ENCODE data around the gene TRERF1.

TRERF1 gene

DNA sequence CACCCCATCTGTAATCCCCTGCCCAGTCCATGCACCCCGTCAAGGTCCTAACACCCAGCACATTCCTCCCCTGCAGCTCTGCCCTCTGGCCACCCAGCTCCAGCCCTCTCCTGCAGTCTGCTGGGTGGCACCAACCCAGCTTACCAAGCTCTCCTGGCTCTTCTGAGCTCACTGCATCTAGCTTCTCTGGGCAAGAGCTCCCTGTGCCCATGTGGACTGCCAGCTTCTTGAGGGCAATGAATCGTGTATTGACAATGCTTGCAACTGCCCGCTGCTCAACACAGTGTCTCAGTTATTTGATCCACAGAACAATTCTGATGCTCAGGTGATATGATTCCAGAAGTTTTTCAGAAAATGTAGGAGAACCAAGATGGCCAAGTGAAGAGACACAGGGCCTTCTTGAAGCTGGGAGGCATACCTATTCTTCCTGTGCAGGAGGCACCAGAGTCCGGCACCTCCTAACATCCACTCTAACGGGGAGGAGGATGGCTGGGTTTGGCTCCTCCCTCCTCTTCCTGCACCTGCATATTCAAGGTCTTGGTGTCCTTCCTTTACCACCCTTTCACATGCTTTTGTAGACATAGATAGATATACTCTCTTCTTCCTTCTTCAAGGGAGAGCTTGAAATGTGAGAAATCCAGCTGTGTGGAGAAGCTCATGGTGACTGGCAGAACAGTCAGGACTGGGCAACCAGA is 85.6 kb downstream of the TRERF1 start:
- no peak for TF ChIP-seq GATA3 (IDR thresholded peaks at IDR 0.05; ENCODE audit: low read depth, low read length)
- TF ChIP-seq GATA2 (IDR thresholded peaks at IDR 0.05; ENCODE audit: low read depth, low read length): no peak

- TF ChIP-seq GATA3 (IDR thresholded peaks at IDR 0.05; ENCODE audit: low read depth, low read length) (no peak), GATA2 (IDR thresholded peaks at IDR 0.05; ENCODE audit: low read depth, low read length) (no peak)
These were observed 86.7 kb downstream of the TRERF1 start for GRCh38 chr6:42365021-42365420.

- TF ChIP-seq GATA2 (IDR thresholded peaks at IDR 0.05; ENCODE audit: low read depth, low read length) (no peak), GATA3 (IDR thresholded peaks at IDR 0.05; ENCODE audit: low read depth, low read length) (no peak)
These were observed 87.5 kb downstream of the TRERF1 start for GRCh38 chr6:42363926-42364849.

DNA sequence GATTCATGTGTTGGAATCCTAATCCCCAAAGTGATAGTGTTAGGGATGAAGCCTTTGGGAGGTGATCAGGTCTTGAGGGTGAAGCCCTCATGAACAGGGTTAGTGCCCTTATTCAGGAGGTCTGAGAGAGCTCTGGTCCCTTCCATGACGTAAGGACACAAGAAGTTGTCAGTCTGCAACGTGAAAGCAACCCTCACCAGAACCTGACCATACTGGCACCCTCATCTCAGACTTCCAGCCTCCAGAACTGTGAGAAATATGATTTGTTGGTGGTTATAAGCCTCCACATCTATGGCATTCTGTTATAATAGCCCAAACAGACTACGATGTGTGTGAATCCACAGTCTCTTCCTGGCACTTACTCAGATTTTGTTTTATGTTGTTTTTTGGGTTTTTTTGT is 90.7 kb downstream of the TRERF1 start:
- TF ChIP-seq GATA2 (IDR thresholded peaks at IDR 0.05; ENCODE audit: low read depth, low read length) (no peak), GATA3 (IDR thresholded peaks at IDR 0.05; ENCODE audit: low read depth, low read length) (no peak)

GRCh38 chr6:42359021-42359420 is 92.7 kb downstream of the TRERF1 start:
- TF ChIP-seq GATA3 (IDR thresholded peaks at IDR 0.05; ENCODE audit: low read depth, low read length) (no peak), GATA2 (IDR thresholded peaks at IDR 0.05; ENCODE audit: low read depth, low read length) (no peak)

- no peak for TF ChIP-seq GATA2 (IDR thresholded peaks at IDR 0.05; ENCODE audit: low read depth, low read length)
- no peak for TF ChIP-seq GATA3 (IDR thresholded peaks at IDR 0.05; ENCODE audit: low read depth, low read length)
These were observed 96.3 kb downstream of the TRERF1 start for GRCh38 chr6:42355416-42355815.

DNA sequence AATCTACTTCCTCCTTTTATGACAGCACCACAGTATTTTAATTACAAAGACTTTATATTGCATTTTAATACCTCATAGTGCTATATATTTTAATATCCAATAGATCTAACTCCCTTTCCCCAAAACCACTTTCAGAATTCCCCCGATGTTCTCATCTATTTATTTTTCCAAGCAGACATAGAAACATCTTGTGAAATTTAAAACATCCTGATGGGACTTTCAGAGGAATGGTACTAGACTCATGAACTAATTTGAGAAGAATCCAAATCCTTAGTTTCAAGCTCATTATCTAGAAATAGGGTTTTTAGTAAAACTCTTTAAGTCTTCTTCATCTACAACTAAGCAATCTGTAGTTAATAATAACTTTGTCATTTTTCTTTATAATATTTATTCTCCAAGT is 97.0 kb downstream of the TRERF1 start:
- TF ChIP-seq GATA3 (IDR thresholded peaks at IDR 0.05; ENCODE audit: low read depth, low read length) (no peak), GATA2 (IDR thresholded peaks at IDR 0.05; ENCODE audit: low read depth, low read length) (no peak)

GRCh38 chr6:42352856-42353564 is 98.7 kb downstream of the TRERF1 start:
- TF ChIP-seq GATA2 (IDR thresholded peaks at IDR 0.05; ENCODE audit: low read depth, low read length) (no peak), GATA3 (IDR thresholded peaks at IDR 0.05; ENCODE audit: low read depth, low read length) (no peak)

GRCh38 chr6:42350911-42351310 is 100.8 kb downstream of the TRERF1 start:
- TF ChIP-seq GATA2 (IDR thresholded peaks at IDR 0.05; ENCODE audit: low read depth, low read length) (peak; percentile 31; the same call in 1 of the 2 replicates), GATA3 (IDR thresholded peaks at IDR 0.05; ENCODE audit: low read depth, low read length) (peak; percentile 47; the same call in 1 of the 2 replicates)

GRCh38 chr6:42349753-42350511 is 101.8 kb downstream of the TRERF1 start:
- TF ChIP-seq GATA2 (IDR thresholded peaks at IDR 0.05; ENCODE audit: low read depth, low read length): no peak
- no peak for TF ChIP-seq GATA3 (IDR thresholded peaks at IDR 0.05; ENCODE audit: low read depth, low read length)

GRCh38 chr6:42347456-42347855 is 104.3 kb downstream of the TRERF1 start:
- TF ChIP-seq GATA2 (IDR thresholded peaks at IDR 0.05; ENCODE audit: low read depth, low read length): no peak
- TF ChIP-seq GATA3 (IDR thresholded peaks at IDR 0.05; ENCODE audit: low read depth, low read length): no peak

DNA sequence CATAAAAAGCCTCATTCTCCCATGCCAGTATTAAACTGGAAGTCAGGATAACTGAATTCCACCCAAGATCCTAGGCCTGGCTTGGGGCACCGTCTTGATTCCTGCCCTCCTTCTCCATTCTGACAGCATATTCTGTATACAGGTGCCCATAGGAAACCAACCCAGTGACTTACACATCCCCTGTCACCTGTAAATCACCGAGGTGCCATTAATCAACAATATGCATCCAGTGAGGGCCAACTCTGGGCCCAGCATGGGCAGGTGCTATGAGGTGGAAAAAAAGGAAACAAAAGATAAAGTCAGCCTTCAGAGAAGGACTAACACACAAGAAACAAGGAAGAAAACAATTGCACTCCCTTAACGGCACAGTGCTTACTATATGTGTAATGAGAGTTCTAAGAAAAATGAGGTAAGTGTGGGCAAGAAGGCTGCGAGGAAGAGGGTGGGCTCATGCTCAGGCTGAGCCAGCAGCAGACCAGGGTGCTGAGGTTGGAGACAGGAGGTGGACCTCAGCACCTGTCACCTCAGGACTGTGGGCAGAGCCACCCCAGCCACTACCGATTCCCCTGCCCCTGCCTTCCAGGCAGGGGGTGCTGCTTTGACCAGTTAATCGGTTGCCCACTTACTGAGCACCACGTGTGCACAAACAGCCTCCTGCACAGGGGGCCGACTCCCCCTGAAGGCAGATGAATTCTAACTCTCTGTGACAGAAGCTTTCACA is 105.9 kb downstream of the TRERF1 start:
- TF ChIP-seq GATA3 (IDR thresholded peaks at IDR 0.05; ENCODE audit: low read depth, low read length) (no peak), GATA2 (IDR thresholded peaks at IDR 0.05; ENCODE audit: low read depth, low read length) (no peak)

- TF ChIP-seq GATA3 (IDR thresholded peaks at IDR 0.05; ENCODE audit: low read depth, low read length) (no peak), GATA2 (IDR thresholded peaks at IDR 0.05; ENCODE audit: low read depth, low read length) (no peak)
These were observed 107.0 kb downstream of the TRERF1 start for GRCh38 chr6:42344756-42345155.
